K562 (cell line): ENCODE data around the gene UAP1. TPM values are rescaled to one million over a fixed set of nuclear protein-coding genes. Genes with fewer than 3 reads are reported as not detected.

Source experiments
- ADNP ChIP-seq: fragments of 200-800 bp; sonication (Bioruptor generic); IDR thresholded peaks from 2 replicates; pipeline ENCODE4 v1.6.1; 2016; ENCODE audit warnings: missing genetic modification characterization, missing compliant biosample characterization
- ARID1B ChIP-seq: fragments of 450-650 bp; IDR thresholded peaks from 2 replicates; pipeline ENCODE4 v1.6.1; 2016; ENCODE audit warnings: antibody characterized with exemption, mild to moderate bottlenecking, inconsistent platforms
- CBFA2T3 ChIP-seq: fragments of 450-650 bp; IDR thresholded peaks from 2 replicates; pipeline ENCODE4 v1.6.1; 2017
- CBFB ChIP-seq: sonication (generic); formaldehyde crosslinking; IDR thresholded peaks from 2 replicates; pipeline ENCODE4 v1.4.0; 2020; ENCODE audit warnings: mild to moderate bottlenecking, missing genetic modification reagents
- CBX3 ChIP-seq, 2 experiments: IDR thresholded peaks; 1 replicate in 1 of 2; 2 replicates in 1 of 2; pipeline ENCODE4 v1.6.1; 2012; ENCODE audit warnings: inconsistent platforms in 2 of 2, low read length in 2 of 2, borderline replicate concordance in 1 of 2, control low read depth in 1 of 2
- CHAMP1 ChIP-seq: fragments of 450-650 bp; IDR thresholded peaks from 2 replicates; pipeline ENCODE4 v1.6.1; 2016; ENCODE audit warnings: mild to moderate bottlenecking
- E4F1 ChIP-seq: fragments of 250-450 bp; sonication (Bioruptor Pico); IDR thresholded peaks from 2 replicates; pipeline ENCODE4 v1.5.0; 2021; ENCODE audit warnings: mild to moderate bottlenecking, borderline replicate concordance
- EP300 ChIP-seq: IDR thresholded peaks from 2 replicates; pipeline ENCODE4 v1.6.1; 2012; ENCODE audit warnings: low read length, improper control_type of control experiment
- ETV5 ChIP-seq: sonication (generic); formaldehyde crosslinking; IDR thresholded peaks from 2 replicates; pipeline ENCODE4 v1.4.0; 2020; ENCODE audit warnings: low read depth, mild to moderate bottlenecking, missing genetic modification reagents
- FOS ChIP-seq: IDR thresholded peaks from 3 replicates; pipeline ENCODE4 v1.6.1; 2011; ENCODE audit not compliant: insufficient read length; ENCODE audit errors: extremely low read depth
- GATAD2B ChIP-seq: fragments of 450-650 bp; IDR thresholded peaks from 2 replicates; pipeline ENCODE4 v1.6.1; 2017; ENCODE audit warnings: mild to moderate bottlenecking, borderline replicate concordance
- GTF2E2 ChIP-seq: fragments of 200-800 bp; sonication (Bioruptor generic); IDR thresholded peaks from 2 replicates; pipeline ENCODE4 v1.6.1; 2016; ENCODE audit warnings: missing genetic modification characterization, missing compliant biosample characterization
- HIVEP1 ChIP-seq: fragments of 250-450 bp; sonication (Bioruptor Pico); IDR thresholded peaks from 2 replicates; pipeline ENCODE4 v1.4.0; 2020; ENCODE audit warnings: mild to moderate bottlenecking
- KLF1 ChIP-seq: fragments of 450-650 bp; IDR thresholded peaks from 2 replicates; pipeline ENCODE4 v1.6.1; 2016; ENCODE audit warnings: missing genetic modification characterization, missing compliant biosample characterization
- NCOA4 ChIP-seq: fragments of 450-650 bp; IDR thresholded peaks from 2 replicates; pipeline ENCODE4 v1.6.1; 2018; ENCODE audit warnings: mild to moderate bottlenecking; ENCODE audit not compliant: partially characterized antibody
- NFATC3 ChIP-seq: fragments of 450-650 bp; IDR thresholded peaks from 2 replicates; pipeline ENCODE4 v1.6.1; 2017; ENCODE audit warnings: mild to moderate bottlenecking
- PML ChIP-seq: IDR thresholded peaks from 2 replicates; pipeline ENCODE4 v1.6.1; 2012; ENCODE audit warnings: low read length, inconsistent platforms
- RBFOX2 ChIP-seq: fragments of 200-400 bp; formaldehyde crosslinking; IDR thresholded peaks from 2 replicates; pipeline ENCODE4 v1.6.1; 2017; ENCODE audit warnings: low read depth, mild to moderate bottlenecking, low read length, moderate library complexity
- SNAPC5 ChIP-seq: fragments of 250-450 bp; sonication (Bioruptor Pico); IDR thresholded peaks from 2 replicates; pipeline ENCODE4 v1.8.0; 2021; ENCODE audit warnings: moderate library complexity, mild to moderate bottlenecking, inconsistent platforms
- SNRNP70 ChIP-seq: fragments of 200-400 bp; formaldehyde crosslinking; optimal IDR thresholded peaks from 2 replicates; pipeline ENCODE3; 2017; ENCODE audit warnings: low read depth, low read length
- SRSF3 ChIP-seq: fragments of 200-400 bp; formaldehyde crosslinking; IDR thresholded peaks from 2 replicates; pipeline ENCODE4 v1.6.1; 2016; ENCODE audit warnings: mild to moderate bottlenecking, low read length, moderate library complexity; ENCODE audit not compliant: insufficient read depth
- STAT5A ChIP-seq: IDR thresholded peaks from 2 replicates; pipeline ENCODE4 v1.6.1; 2012; ENCODE audit warnings: low read length, inconsistent platforms, borderline replicate concordance
- TEAD1 ChIP-seq, 2 experiments: fragments of 450-650 bp in 1 of 2; sonication (generic) in 1 of 2; formaldehyde crosslinking; IDR thresholded peaks; 2 replicates each; pipeline versions ENCODE4 v1.4.0 to v1.8.0; 2020 to 2022; ENCODE audit warnings: mild to moderate bottlenecking in 2 of 2, missing genetic modification reagents in 1 of 2
- ZBED1 ChIP-seq: IDR thresholded peaks from 2 replicates; pipeline ENCODE4 v1.6.1; 2014
- ZBTB17 ChIP-seq: fragments of 450-650 bp; formaldehyde crosslinking; IDR thresholded peaks from 2 replicates; pipeline ENCODE4 v1.4.0; 2020; ENCODE audit warnings: mild to moderate bottlenecking
- ZC3H11A ChIP-seq: IDR thresholded peaks from 2 replicates; pipeline ENCODE4 v1.6.1; 2012; ENCODE audit warnings: low read depth, low read length, improper control_type of control experiment
- ZNF212 ChIP-seq: fragments of 450-650 bp; formaldehyde crosslinking; IDR thresholded peaks from 2 replicates; pipeline ENCODE4 v1.4.0; 2020; ENCODE audit warnings: mild to moderate bottlenecking
- ZNF589 ChIP-seq: fragments of 200-800 bp; sonication (Bioruptor generic); IDR thresholded peaks from 2 replicates; pipeline ENCODE4 v1.6.1; 2016; ENCODE audit warnings: low read depth, missing genetic modification characterization, missing compliant biosample characterization
- polyA plus RNA-seq, 8 experiments: library from polyadenylated mRNA; depleted of rRNA in 4 of 8; stranded (reverse) in 5 of 8; unstranded in 3 of 8; fragments of >200 nt; fragmentation: Nextera tagmentation in 2 of 8; fragmentation: Illumina TruSeq in 1 of 8; extraction: Ambion mirVana in 2 of 8; extraction: Trizol in 1 of 8; gene quantifications; 2 replicates each; pipeline versions ENCODE4 v1.2.1 to v1.2.3, GENCODE V29; 2011 to 2014; ENCODE audit warnings: inconsistent platforms in 1 of 8, missing spikeins in 1 of 8
- total RNA-seq, 7 experiments: library from RNA; depleted of rRNA in 6 of 7; stranded (reverse); fragments of >200 nt in 6 of 7; fragmentation: Illumina TruSeq in 2 of 7; extraction: Trizol in 2 of 7; gene quantifications; 2 replicates each; pipeline versions ENCODE4 v1.2.1 to v1.2.3, GENCODE V29; 2011 to 2021; ENCODE audit warnings: low replicate concordance in 1 of 7

Gene UAP1
- total and polyA plus RNA-seq, 9 of the 15 experiments (the other 6 are each of a cell fraction or from before 2014, with no cell fraction given), result 182 to 317 (median 213) TPM

- TF ChIP-seq ZNF212, result no peak
- TF ChIP-seq CHAMP1, result no peak
- TF ChIP-seq ZNF589, result no peak
- no peak for TF ChIP-seq ZC3H11A
- TF ChIP-seq CBX3 (IDR thresholded peaks at IDR 0.05; ENCODE audit: borderline replicate concordance in 1 of 2, low read length in 2 of 2), result 0 out of 3 replicates have a peak, but pooled peaks of 1 of the 2 experiments have one; percentile 5
- TF ChIP-seq GATAD2B, result no peak
- TF ChIP-seq KLF1, result no peak
- TF ChIP-seq ZBED1, result no peak
- TF ChIP-seq EP300, result 0 out of 2 replicates have a peak, but pooled peaks have one; percentile 6
- no peak for TF ChIP-seq NFATC3
- no peak for TF ChIP-seq FOS
- no peak for TF ChIP-seq NCOA4
- TF ChIP-seq CBFA2T3, result peak; percentile 64
- no peak for TF ChIP-seq SRSF3
- peak; percentile 46; the same call in 1 of the 2 replicates for TF ChIP-seq PML
- peak; percentile 57 for TF ChIP-seq STAT5A
- TF ChIP-seq CBFB, result no peak
- no peak for TF ChIP-seq E4F1
- no peak for TF ChIP-seq HIVEP1 (CRISPR knock-in tag)
- no peak for TF ChIP-seq SNAPC5 (CRISPR knock-in tag)
- no peak for TF ChIP-seq ZBTB17 (CRISPR knock-in tag)
- TF ChIP-seq GTF2E2 (tag), result 0 out of 2 replicates have a peak, but pooled peaks have one; percentile 29
- TF ChIP-seq RBFOX2, result no peak
- no peak for TF ChIP-seq ETV5
- TF ChIP-seq TEAD1 (CRISPR knock-in tag; IDR thresholded peaks at IDR 0.05), result no peak
- no peak for TF ChIP-seq SNRNP70
- peak; percentile 76 for TF ChIP-seq ARID1B
- 0 out of 2 replicates have a peak, but pooled peaks have one; percentile 58 for TF ChIP-seq ADNP (tag)
These were observed 8.8 kb upstream of the UAP1 start (continued) for GRCh38 chr1:162552684-162553252.
